ENCODE results near the gene MYO7B.
A peak's percentile ranks its signal among the peaks of the same experiment; 100 is the strongest.

MYO7B gene

GRCh38 chr2:127588241-127588640 is 52.8 kb downstream of the MYO7B start:
- DNase-seq (ENCODE audit: low read depth in 2 of 2): no peak

GRCh38 chr2:127589358-127589757 is 53.9 kb downstream of the MYO7B start:
- DNase-seq (ENCODE audit: low read depth in 2 of 2): no peak

DNA sequence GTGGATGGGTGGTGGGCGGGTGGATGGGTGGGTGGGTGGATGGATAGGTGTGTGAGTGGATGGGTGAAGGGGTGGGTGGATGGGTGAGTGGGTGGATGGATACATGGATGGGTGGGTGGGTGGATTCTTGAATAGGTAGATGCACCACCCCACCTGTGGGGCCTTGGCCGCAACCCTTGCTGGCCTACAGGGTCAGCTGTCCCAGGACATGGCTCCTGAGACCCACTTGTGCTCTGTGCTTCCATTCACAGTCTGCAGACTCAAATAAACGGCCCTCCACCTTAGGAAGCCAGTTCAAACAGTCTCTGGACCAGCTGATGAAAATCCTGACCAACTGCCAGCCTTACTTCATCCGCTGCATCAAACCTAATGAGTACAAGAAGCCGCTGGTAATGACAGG is 54.4 kb downstream of the MYO7B start:
- DNase-seq (ENCODE audit: low read depth in 2 of 2): no peak

DNA sequence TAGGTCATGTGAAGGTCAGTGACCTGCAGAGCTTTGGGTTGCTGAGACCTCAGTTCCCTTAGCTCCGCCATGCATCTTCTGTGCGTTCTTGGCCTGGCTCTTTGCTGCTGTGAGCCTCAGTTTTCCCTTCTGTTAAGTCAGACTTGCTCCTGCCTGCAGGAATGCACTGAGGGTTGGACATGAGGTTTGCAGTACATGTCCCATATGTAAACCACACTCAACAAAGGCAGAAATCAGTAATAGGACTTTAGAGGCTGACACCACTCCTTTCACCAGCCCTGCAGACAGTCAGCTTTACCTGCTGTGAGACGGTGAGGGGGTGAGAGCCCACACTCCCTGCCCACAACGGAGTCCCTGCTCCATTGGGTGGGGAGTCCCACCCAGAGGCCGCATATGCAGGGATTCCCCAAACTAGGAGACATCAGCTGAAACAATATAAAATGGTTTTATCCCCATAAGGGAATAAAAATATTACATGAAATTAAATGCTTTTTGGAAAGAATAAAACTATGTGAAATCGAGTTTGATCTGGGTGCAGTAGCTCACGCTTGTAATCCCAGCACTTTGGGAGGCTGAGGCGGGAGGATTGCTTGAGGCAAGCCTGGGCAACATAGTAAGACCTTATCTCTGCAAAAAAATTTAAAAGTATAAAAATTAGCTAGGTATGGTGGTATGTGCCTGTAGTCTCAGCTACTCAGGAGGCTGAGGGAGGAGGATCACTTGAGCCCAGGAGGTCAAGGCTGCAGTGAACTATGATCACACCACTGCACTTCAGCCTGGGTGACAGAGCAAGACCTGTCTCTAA is 55.1 kb downstream of the MYO7B start:
- no peak for DNase-seq (ENCODE audit: low read depth in 2 of 2)

- peak; percentile 35 to 36 for DNase-seq (ENCODE audit: low read depth in 2 of 2)
These were observed 55.9 kb downstream of the MYO7B start for GRCh38 chr2:127591221-127591923.

DNA sequence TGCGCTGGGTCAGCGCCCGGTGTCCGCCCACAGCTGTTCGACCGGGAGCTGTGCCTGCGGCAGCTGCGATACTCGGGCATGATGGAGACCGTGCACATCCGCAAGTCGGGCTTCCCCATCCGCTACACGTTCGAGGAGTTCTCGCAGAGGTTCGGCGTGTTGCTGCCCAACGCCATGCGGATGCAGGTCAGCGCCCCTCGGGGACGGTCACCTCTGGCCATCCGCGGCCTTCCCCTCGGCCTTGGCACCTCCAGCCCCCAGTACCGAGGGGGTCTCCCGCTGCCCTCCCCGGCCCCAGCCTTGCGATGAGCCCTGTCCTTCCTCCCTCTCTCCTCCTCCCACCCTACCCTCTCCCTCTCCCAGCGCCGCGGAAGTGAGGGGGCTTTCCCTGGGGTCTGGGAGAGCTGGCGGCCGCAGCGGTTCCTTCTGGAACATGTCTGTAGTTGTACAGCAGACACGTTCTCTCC is 57.3 kb downstream of the MYO7B start:
- no peak for DNase-seq (ENCODE audit: low read depth in 2 of 2)

DNA sequence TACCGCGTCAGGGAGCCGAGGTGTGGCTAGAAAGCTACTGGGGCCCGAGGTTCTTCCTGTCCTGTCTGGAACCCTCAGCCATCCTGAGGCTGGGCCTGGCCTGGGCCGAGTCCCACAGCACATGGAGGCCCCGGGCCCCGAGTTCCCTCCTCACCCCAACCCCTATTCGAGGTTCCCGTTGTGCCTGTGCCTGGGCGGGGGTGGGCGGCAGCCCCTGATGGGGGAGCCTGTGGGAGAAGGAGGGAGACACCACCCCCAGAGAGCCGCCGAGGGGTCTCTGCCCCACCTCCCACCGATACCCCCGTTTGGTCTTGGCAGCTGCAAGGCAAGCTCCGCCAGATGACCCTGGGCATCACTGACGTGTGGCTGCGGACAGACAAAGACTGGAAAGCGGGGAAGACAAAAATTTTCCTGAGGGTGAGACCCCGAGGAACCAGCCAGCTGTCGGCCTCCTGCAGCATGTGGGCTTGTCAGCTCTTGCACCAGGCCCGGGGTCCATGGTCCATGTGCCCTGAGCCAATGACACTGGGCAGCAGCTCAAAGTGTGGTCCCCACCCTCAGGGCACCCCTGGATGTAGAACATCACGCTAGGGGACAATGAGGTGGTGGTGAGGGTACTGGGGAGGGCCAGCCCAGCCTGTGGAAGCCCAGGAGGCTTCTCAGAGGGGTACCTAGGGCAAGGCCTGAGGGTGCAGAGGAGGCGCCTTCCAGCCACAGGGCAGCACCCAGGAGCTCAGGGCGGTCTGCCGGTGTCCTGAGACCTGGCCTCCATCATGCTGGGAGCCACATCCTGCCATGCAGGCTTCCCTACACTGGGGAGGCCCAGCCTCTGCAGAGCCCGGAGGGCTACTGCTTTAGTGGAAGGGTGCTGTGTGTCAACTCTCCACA is 58.0 kb downstream of the MYO7B start:
- no peak for DNase-seq (ENCODE audit: low read depth in 2 of 2)

DNA sequence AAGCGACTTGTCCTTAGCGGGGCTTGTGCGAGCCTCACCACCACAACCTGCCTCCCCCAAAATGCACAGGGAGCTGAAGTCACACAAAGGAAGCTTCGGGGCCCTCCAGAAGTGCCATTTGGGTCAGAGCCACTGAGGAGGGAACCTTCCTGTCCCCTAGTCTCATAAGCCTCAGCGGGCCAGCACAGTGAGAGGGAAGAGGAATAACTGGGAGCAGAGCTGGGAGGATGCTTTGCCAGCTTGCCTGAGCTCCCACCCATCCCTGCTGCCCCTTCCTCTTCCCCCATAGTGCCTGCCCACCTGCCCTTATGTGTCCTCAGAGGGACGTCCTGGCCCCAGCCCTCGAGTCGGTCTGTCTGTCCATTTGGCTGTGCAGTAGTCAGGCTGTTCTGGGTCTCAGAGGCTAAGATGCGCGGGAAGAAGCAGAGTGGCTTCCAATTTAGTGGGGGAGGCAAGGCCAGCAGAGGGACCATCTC is 58.7 kb downstream of the MYO7B start:
- DNase-seq (ENCODE audit: low read depth in 2 of 2): no peak

DNA sequence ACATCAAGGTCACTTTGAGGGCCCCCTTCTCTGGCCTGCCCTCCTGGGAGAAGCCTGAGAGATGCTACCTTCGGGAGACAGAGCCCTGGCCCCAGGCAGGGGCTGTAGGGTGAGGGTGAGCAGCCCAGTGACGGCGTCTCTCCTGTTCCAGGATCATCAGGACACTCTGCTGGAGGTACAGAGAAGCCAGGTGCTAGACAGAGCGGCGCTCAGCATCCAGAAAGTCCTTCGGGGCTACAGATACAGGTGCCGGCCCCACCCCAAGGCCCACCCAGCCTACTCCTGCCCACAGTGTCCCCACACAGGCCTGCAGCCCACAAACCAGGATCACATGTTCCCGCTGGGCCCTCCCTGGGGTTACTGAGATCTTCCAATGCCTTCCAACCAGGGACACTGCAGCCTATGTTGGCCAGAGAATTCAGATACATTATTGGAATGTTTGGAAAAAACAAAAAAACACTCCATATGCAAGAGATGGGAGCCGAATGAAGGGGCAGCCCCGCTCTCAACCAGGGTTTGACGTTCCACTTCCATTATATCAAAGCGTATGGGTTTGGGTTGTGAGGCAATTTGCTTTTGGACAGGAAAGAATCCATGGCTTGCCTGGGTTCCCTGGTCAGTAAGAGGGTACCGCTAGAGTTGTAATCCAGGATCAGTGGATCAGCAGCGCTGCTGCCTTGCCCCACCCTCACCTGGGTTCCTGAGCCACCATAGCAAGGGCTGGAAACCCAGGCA is 61.0 kb downstream of the MYO7B start:
- no peak for DNase-seq (ENCODE audit: low read depth in 2 of 2)

GRCh38 chr2:127597046-127597983 is 61.8 kb downstream of the MYO7B start:
- DNase-seq (ENCODE audit: low read depth in 2 of 2): no peak

DNA sequence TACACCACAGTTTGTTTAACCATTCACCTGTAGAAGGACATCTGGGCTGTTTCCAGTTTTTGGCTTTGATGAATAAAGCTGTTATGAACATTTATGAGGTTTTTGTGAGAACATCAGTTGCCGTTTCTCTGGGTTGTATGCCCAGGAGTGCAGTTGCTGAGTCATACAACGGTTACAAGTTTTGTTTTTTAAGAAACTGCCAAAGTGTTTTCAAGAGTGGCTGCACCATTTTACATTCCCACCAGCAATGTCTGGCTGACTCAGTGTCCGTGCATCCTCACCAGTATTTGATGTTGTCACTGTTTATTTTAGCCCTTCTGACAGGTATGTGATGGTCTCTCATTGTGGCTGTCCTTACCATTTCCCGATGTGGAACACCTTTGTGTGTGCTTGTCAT is 62.5 kb downstream of the MYO7B start:
- no peak for DNase-seq (ENCODE audit: low read depth in 2 of 2)

GRCh38 chr2:127598711-127599110 is 63.2 kb downstream of the MYO7B start:
- DNase-seq (ENCODE audit: low read depth in 2 of 2): no peak

DNA sequence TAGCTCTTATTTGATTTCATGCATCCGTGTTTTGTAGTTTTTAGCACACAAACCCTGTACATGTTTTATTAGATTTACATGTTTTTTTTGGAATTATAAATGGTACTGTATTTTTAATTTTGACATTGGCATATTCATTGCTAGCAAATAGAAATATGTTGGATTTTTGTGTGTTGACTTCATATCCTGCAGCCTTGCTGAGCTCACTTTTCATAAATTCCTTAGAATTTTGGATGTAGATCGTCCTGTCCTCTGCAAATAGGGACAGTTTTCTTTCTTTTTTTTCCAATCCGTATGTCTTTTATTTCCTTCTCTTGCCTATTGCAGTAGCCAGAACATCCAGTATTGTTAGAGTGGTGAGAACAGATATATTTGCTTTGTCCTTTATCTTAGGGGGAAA is 63.7 kb downstream of the MYO7B start:
- no peak for DNase-seq (ENCODE audit: low read depth in 2 of 2)

DNA sequence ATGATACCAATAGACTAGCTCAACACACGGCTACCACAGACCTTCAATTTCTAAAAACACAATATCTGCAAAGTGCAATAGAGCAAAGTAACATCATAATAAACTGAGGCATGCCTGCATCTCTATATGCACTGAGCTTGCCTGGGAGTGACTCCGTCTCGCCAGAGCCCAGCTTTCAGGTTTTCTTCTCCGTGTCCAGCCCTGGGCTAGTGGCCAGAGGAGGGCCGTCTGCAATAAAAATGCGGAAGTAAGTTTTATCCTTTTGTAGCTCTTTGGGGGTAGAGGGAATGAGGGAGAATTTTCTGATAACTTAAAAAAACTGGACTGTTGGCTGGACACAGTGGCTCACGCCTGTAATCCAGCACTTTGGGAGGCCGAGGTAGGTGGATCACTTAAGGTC is 69.5 kb downstream of the MYO7B start:
- no peak for DNase-seq (ENCODE audit: low read depth in 2 of 2)

DNA sequence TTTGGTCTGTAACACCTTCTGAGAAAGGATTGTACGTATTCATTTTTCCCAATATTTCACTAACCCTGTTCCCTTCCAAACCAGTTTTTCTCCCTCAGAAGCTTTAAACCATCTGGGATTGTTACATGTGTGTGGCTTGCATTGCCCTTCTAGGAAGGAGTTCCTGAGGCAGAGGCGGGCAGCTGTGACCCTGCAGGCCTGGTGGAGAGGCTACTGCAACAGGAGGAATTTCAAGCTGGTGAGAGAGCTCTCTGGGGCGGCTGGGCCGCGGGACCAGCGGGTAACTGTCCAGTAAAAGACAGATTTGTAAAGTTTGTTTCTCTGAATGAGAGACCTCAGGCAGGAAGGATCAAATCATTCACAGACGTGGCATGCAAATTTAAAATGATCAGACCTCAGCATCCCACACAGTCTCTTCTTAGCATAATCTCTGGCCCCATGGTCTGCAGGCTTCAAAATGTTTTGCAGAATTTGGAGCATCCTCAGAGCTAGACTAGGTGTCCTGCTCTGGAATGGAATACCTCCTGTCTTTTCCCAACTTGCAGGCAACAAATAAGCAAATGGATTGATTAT is 70.3 kb downstream of the MYO7B start:
- DNase-seq (ENCODE audit: low read depth in 2 of 2): no peak

DNA sequence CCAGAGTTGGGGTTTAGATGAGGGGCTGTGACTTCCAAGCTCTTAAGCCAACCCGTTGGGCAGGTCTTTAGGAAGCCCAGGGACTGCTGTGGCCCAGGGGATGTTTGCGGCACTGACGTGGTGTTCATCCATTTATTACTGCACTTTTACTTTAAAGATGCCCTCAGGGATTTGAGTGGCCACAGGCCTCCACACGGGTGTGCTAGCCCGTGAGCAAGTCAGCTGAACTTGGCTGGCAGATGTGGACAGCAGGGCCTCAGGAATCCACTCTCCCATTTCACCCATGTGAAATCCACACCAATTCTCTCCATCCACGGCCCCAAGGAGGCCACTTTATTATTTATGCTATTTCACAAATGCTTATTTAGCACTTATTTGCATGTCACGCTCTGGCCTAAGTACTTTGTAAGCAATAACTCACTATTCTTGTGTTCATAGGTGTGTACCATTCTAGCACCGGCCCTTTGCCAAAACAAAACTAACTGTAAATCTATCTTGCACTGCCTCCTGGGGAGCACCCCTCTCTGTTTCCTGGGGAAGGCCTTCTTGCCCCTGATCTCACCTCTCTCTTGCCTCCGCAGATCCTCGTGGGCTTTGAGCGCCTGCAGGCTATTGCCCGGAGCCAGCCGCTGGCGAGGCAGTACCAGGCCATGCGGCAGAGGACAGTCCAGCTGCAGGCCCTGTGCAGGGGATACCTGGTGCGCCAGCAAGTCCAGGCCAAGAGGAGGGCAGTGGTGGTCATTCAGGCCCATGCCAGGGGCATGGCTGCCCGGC is 71.3 kb downstream of the MYO7B start:
- DNase-seq (ENCODE audit: low read depth in 2 of 2): no peak

GRCh38 chr2:127607399-127607908 is 72.0 kb downstream of the MYO7B start:
- DNase-seq (ENCODE audit: low read depth in 2 of 2): no peak

DNA sequence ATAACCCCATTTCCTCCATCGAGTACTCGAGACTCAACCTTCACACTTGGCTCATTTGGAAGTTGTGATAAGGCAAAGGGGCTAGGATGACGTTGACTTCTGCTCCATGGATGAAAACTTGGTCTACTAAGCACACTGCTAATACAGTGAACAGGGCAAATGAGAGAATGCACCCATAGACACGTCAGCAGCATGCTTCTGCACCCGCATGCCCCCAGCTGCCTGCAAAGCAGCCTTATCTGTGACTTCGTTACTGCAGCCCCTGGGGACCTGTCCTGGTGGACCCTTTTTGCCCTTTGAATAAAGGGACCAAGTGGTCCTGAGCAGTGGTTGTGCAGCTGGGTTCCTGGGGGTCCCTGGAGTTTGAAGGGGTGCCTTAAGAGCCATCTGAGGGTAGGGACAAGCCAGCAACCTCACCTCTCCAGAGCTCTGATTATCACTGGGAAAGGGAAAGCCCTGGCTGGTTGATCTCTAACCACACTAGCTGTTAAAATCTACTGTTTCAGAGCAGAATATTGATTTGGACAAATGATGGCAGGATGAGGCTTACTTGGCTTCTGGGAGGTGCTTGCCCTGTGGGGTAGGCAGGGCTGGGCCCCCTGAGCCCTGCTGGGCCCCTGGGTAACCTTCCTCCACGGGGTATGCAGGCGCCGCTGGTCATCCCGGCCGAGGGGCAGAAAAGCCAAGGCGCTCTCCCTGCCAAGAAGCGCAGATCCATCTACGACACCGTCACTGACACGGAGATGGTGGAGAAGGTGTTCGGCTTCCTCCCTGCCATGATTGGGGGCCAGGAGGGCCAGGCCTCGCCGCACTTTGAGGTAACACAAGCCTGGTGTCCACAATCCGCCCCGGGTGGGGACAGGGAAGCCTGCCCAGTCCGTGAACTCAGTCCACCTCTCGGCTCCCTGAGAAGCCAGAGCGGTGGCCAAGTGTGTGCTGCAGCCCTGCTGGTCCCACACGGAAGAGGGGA is 72.9 kb downstream of the MYO7B start:
- no peak for DNase-seq (ENCODE audit: low read depth in 2 of 2)
